GM12878 (cell line): ENCODE measurements around the gene SAC3D1. TPM values are rescaled to one million over a fixed set of nuclear protein-coding genes. Genes with fewer than 3 reads are reported as not detected.

Source experiments
- ATAC-seq: fragments of 200-7000 bp; cut with Tn5 transposase; 3 replicates; pipeline ENCODE4 v1.9.1; 2020; ENCODE audit warnings: mild to moderate bottlenecking, moderate library complexity
- BruUV-seq: library from RNA; stranded (reverse); fragments of 400-500 nt; replicated peaks from 2 replicates; lab custom pipeline; 2021; lab: Mats Ljungman, UMichigan
- CTCF ChIA-PET: fragments of 300-600 bp; sonication (Branson Sonifier 250); formaldehyde crosslinking; extraction: SDS; loops from one replicate; lab custom pipeline; 2021; ENCODE audit warnings: inconsistent platforms; lab: Yijun Ruan, JAX
- POLR2A ChIA-PET: fragments of 350-600 bp; formaldehyde crosslinking; extraction: SDS; loops from one replicate; lab custom pipeline; 2021; ENCODE audit warnings: inconsistent platforms; lab: Charles Lee
- RAD21 ChIA-PET: fragments of 300-600 bp; sonication (Branson Sonifier 250); formaldehyde crosslinking; loops from one replicate; lab custom pipeline; 2023; ENCODE audit warnings: antibody characterized with exemption; ENCODE audit not compliant: unreplicated experiment; lab: Charles Lee
- SMC1A ChIA-PET: fragments of 300-600 bp; sonication (Branson Sonifier 250); formaldehyde crosslinking; loops from one replicate; lab custom pipeline; 2023; ENCODE audit not compliant: unreplicated experiment, uncharacterized antibody; lab: Charles Lee
- DNase-seq: peaks from one replicate; pipeline ENCODE4 v3.0.0-alpha.2; 2011; ENCODE audit warnings: low read depth, low spot score
- FAIRE-seq: peaks from 3 replicates; lab custom pipeline; 2011; peaks lifted over from hg19 to GRCh38; lab: Jason Lieb, UNC
- H2AFZ ChIP-seq: 2 replicates; pipeline ENCODE4 v1.6.0; 2011; ENCODE audit warnings: low read depth, low read length, control low read depth; ENCODE audit not compliant: control insufficient read depth
- H3K27ac ChIP-seq: 2 replicates; pipeline ENCODE4 v1.5.1; 2011; ENCODE audit warnings: control low read depth; ENCODE audit not compliant: control insufficient read depth, insufficient read depth
- H3K27me3 ChIP-seq, 2 experiments: replicated peaks in 1 of 2; 2 replicates each; pipeline versions ENCODE4 v1.6.0 to v1.6.1; 2011; ENCODE audit warnings: low read length in 1 of 2; ENCODE audit not compliant: control insufficient read depth in 2 of 2, insufficient read depth in 2 of 2
- H3K36me3 ChIP-seq, 2 experiments: 2 replicates each; pipeline ENCODE4 v1.5.1; 2011; ENCODE audit warnings: low read length in 1 of 2; ENCODE audit not compliant: control insufficient read depth in 2 of 2, insufficient read depth in 2 of 2
- H3K4me1 ChIP-seq: 2 replicates; pipeline ENCODE4 v1.6.1; 2011; ENCODE audit warnings: mild to moderate bottlenecking, low read length, moderate library complexity, mixed read lengths; ENCODE audit not compliant: control insufficient read depth, insufficient read depth
- H3K4me2 ChIP-seq: 2 replicates; pipeline ENCODE4 v1.6.0; 2011; ENCODE audit warnings: control low read depth; ENCODE audit not compliant: control insufficient read depth, insufficient read depth
- H3K4me3 ChIP-seq: fragments of 200-600 bp; sonication (generic); 2 replicates; pipeline ENCODE4 v1.5.1; 2016
- H3K79me2 ChIP-seq: 2 replicates; pipeline ENCODE4 v1.6.0; 2011; ENCODE audit warnings: low read length; ENCODE audit not compliant: control insufficient read depth, insufficient read depth
- H3K9ac ChIP-seq: 2 replicates; pipeline ENCODE4 v1.8.0; 2011; ENCODE audit warnings: low read length, control low read depth, mixed read lengths; ENCODE audit not compliant: control insufficient read depth, insufficient read depth
- H3K9me3 ChIP-seq: replicated peaks from 3 replicates; pipeline ENCODE4 v1.5.1; 2011; ENCODE audit warnings: mild to moderate bottlenecking, low read length; ENCODE audit not compliant: control insufficient read depth, insufficient read depth
- H4K20me1 ChIP-seq: 2 replicates; pipeline ENCODE4 v1.6.0; 2011; ENCODE audit not compliant: control insufficient read depth, insufficient read depth
- CEBPZ ChIP-seq: fragments of 150-350 bp; IDR thresholded peaks from 2 replicates; pipeline ENCODE4 v1.6.1; 2016; ENCODE audit warnings: low read depth, low read length
- SKIL ChIP-seq: fragments of 450-650 bp; IDR thresholded peaks from 2 replicates; pipeline ENCODE4 v1.6.1; 2017; ENCODE audit warnings: mild to moderate bottlenecking, low read depth, inconsistent platforms; ENCODE audit not compliant: poor library complexity, severe bottlenecking
- ZNF274 ChIP-seq: IDR thresholded peaks from one replicate; pipeline ENCODE4 v1.8.0; 2011; ENCODE audit not compliant: insufficient read length, insufficient read depth
- WGBS: methylation state at CpG from one replicate; pipeline ENCODE4 v1.1.6; 2016; ENCODE audit warnings: low lambda C conversion rate; ENCODE audit not compliant: insufficient replicate concordance, insufficient coverage; ENCODE audit errors: missing lambda C conversion rate; 5-methylcytosine and 5-hydroxymethylcytosine counted together
- in situ Hi-C: fragments of 300-500 bp; cut with MboI; formaldehyde crosslinking; loops from 9 replicates; pipeline ENCODE4 v1.14.3; 2018; ENCODE audit warnings: mixed read lengths
- intact Hi-C: fragments of 100-400 bp; cut with micrococcal nuclease; formaldehyde crosslinking; loops from one replicate; pipeline ENCODE4 v1.14.2; 2022; ENCODE audit not compliant: unreplicated experiment
- polyA plus RNA-seq, 11 experiments: library from polyadenylated mRNA; depleted of rRNA in 4 of 11; unstranded in 6 of 11; stranded (reverse) in 5 of 11; fragments of >200 nt; fragmentation: Nextera tagmentation in 4 of 11; fragmentation: Illumina TruSeq in 1 of 11; extraction: Ambion mirVana in 4 of 11; extraction: Trizol in 1 of 11; gene quantifications; 1 replicate in 1 of 11; 2 replicates in 10 of 11; pipeline versions ENCODE4 v1.2.1 to v1.2.3, GENCODE V29; 2011 to 2016; ENCODE audit warnings: inconsistent platforms in 2 of 11, missing spikeins in 2 of 11, low read depth in 1 of 11
- total RNA-seq, 4 experiments: library from RNA; depleted of rRNA in 3 of 4; stranded (reverse); fragments of >200 nt in 3 of 4; fragmentation: Illumina TruSeq in 1 of 4; extraction: Trizol in 1 of 4; gene quantifications; 2 replicates each; pipeline versions ENCODE4 v1.2.1 to v1.2.3, GENCODE V29; 2013 to 2021

The SAC3D1 gene
- total and polyA plus RNA-seq, 10 of the 15 experiments (the other 5 are each of a cell fraction or from before 2014, with no cell fraction given): 0.16 to 44.6 (median 12.1) TPM

DNA sequence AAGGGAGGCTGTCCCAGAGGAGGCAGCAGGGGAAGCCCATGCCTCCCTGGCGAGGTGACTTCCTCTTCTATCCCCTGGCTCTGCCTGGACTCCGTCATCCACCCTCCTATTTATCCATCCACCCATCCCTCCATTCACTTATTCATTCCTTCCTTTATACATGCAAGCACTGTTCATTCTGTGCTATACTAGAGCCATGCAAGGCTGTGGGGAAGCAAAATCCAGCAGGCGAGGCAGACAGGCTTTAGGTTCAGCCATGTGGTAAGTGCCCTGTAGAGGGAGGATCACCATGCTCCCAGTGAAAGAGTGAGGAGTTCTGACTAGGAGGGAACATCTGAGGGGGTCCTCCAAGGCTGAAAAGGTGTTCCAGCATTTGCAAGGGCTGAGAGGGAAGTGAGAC, 18.5 kb downstream of the SAC3D1 start:
- no peaks in the 10 kb centered on the region for H3K27me3 ChIP-seq
- ChIA-PET POLR2A (interaction anchor here (0.8 to 1.4 kb wide), 3 partner anchors 8 to 23 kb away, joined by 3 read pairs; no protein-coding TSS in a partner anchor), CTCF (interaction anchor here (1.1 kb wide), 2 partner anchors 58 to 212 kb away, joined by 3 read pairs; partner anchors contain the start of gene ZNHIT2), RAD21 (no interaction called here), SMC1A (interaction anchor here (0.6 kb wide), 1 partner anchor 23 kb away, joined by 4 read pairs; no protein-coding TSS in a partner anchor)
- H3K4me2 ChIP-seq: no peak overlapping the region
- peaks cover 31% of the 10 kb centered on the region for H3K4me1 ChIP-seq
- ATAC-seq: no peak
- no peaks in the 10 kb centered on the region for H3K36me3 ChIP-seq
- in situ Hi-C loops (no loop called here), intact Hi-C loops (no loop called here)
- BruUV-seq: no TSS peak
- no peak overlapping the region for H2AFZ ChIP-seq
- H3K9ac ChIP-seq: no peak overlapping the region
- no peak for TF ChIP-seq SKIL
- no peak for TF ChIP-seq ZNF274
- TF ChIP-seq CEBPZ: no peak
- H3K9me3 ChIP-seq: no peaks in the 10 kb centered on the region
- FAIRE-seq: no peak
- DNase-seq: no peak
- no peaks in the 10 kb centered on the region for H4K20me1 ChIP-seq
- no peak overlapping the region for H3K27ac ChIP-seq
- 30% methylated on average over 3 of the region's 3 CpGs for WGBS
- H3K79me2 ChIP-seq: no peaks in the 10 kb centered on the region
- H3K4me3 ChIP-seq: no peak overlapping the region
